Left ventricle myocardium inferior (tissue), 1 donor: ENCODE data around the gene TBC1D32. TPM values are rescaled to one million over a fixed set of nuclear protein-coding genes. Genes with fewer than 3 reads are reported as not detected.

Experiments used
- DNase-seq: peaks from one replicate; pipeline ENCODE4 v3.0.0-alpha.2; 2020
- H3K27ac ChIP-seq: fragments of 200-600 bp; replicated peaks from 2 replicates; pipeline ENCODE4 v1.8.0; 2021
- H3K27me3 ChIP-seq: fragments of 200-600 bp; 2 replicates; pipeline ENCODE4 v1.8.0; 2021; ENCODE audit warnings: low read depth
- H3K36me3 ChIP-seq: fragments of 200-600 bp; 2 replicates; pipeline ENCODE4 v1.8.0; 2021
- H3K4me1 ChIP-seq: fragments of 200-600 bp; 2 replicates; pipeline ENCODE4 v1.8.0; 2021
- H3K4me3 ChIP-seq: fragments of 200-600 bp; 2 replicates; pipeline ENCODE4 v1.8.0; 2021; ENCODE audit warnings: mild to moderate bottlenecking, moderate library complexity
- H3K9me3 ChIP-seq: fragments of 200-600 bp; replicated peaks from 2 replicates; pipeline ENCODE4 v1.8.0; 2021
- intact Hi-C: fragments of 100-400 bp; cut with micrococcal nuclease; formaldehyde crosslinking; loops from one replicate; pipeline ENCODE4 v1.11.0; 2022
- total RNA-seq: library from RNA; stranded (reverse); fragmentation: NEBNext Ultra II Directional; extraction: Animal tissue kit (Norgen Biotek cat#: 25700); gene quantifications from one replicate; pipeline ENCODE4 v1.2.1, GENCODE V29; 2021
- TF ChIP-seq, protein P1 (sequence below): fragments of 200-600 bp; IDR thresholded peaks from 2 replicates; pipeline ENCODE4 v1.8.0; 2021; ENCODE audit warnings: antibody characterized with exemption, mild to moderate bottlenecking, borderline replicate concordance
- donor health status: DM: no; HTN: yes; CAD: no; lungs with severe emphysema.

TBC1D32 gene
- total RNA-seq, 1 donor from 2014 or later = 3.5 TPM

DNA sequence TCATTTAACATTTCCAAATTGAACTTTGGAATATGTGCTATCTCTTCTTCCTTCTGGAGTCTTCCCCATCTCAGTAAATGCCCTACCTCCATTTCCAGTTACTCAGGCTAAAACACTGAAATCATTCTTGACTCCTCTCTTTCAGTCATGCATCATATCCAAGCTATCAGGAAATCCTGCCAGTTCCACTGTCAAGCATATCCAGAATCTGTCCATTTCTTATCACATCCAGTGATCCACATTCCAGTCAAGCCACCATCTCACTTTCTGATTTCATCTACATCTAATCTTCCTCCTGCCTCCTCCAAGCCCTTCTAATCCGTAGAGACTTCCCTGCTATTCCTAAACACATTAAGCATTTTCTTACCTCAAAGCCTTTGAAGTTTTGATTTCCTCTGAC lies 15.3 kb upstream of the TBC1D32 start:
- Histone ChIP-seq H3K36me3 (no peaks in the 10 kb centered on the region), H3K4me1 (no peaks in the 10 kb centered on the region), H3K4me3 (no peak overlapping the region), H3K9me3 (no peaks in the 10 kb centered on the region), H3K27ac (no peak overlapping the region), H3K27me3 (peaks cover 16% of the 10 kb centered on the region)
- DNase-seq = no peak
- intact Hi-C loops = no loop called here
- TF ChIP-seq, protein P1, sequence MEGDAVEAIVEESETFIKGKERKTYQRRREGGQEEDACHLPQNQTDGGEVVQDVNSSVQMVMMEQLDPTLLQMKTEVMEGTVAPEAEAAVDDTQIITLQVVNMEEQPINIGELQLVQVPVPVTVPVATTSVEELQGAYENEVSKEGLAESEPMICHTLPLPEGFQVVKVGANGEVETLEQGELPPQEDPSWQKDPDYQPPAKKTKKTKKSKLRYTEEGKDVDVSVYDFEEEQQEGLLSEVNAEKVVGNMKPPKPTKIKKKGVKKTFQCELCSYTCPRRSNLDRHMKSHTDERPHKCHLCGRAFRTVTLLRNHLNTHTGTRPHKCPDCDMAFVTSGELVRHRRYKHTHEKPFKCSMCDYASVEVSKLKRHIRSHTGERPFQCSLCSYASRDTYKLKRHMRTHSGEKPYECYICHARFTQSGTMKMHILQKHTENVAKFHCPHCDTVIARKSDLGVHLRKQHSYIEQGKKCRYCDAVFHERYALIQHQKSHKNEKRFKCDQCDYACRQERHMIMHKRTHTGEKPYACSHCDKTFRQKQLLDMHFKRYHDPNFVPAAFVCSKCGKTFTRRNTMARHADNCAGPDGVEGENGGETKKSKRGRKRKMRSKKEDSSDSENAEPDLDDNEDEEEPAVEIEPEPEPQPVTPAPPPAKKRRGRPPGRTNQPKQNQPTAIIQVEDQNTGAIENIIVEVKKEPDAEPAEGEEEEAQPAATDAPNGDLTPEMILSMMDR = no peak

DNA sequence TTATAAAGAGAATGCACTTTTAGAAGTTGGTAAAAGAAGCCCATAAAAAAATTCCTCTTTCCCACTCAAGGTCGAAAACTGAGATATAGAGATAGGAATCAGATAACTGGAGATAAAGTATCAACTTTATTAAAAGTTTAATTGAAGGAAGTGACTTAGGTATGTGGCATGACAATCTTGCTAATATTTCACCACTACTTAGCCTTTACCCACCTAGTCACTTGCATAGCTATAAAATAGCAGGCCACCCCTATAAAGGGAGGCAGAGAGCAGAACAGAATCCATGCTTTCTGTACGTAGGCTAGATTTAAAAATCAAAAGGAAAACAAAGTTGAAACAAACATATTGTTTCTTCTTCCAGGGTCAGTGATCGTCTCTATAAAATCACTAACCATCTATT lies 13.2 kb upstream of the TBC1D32 start:
- Histone ChIP-seq H3K36me3 (no peaks in the 10 kb centered on the region), H3K27me3 (peaks cover 5% of the 10 kb centered on the region), H3K27ac (no peak overlapping the region), H3K9me3 (no peaks in the 10 kb centered on the region), H3K4me1 (no peaks in the 10 kb centered on the region), H3K4me3 (no peak overlapping the region)
- no peak for DNase-seq
- intact Hi-C loops = no loop called here
- TF ChIP-seq, protein P1 = no peak

DNA sequence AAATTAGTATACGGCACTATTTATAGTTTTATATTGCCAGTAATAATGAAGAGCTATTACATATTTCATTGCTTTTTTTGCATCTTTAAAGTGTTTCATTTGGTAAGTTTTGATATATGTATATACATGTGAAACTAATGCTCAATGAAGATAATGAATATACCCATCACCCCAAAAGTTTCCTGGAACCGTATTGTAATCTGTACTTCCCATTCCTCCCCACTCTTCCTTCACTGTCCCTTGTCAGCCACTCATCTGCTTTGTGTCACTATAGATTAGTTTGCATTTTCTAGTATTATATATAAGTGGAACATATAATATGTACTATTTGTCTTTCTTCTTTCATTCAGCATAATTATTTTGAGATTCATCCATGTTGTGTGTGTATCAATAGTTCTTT lies 10.3 kb upstream of the TBC1D32 start:
- intact Hi-C loops = no loop called here
- no peak overlapping the region for H3K4me3 ChIP-seq
- H3K27me3 ChIP-seq = no peaks in the 10 kb centered on the region
- H3K9me3 ChIP-seq = no peaks in the 10 kb centered on the region
- H3K27ac ChIP-seq = no peak overlapping the region
- no peaks in the 10 kb centered on the region for H3K36me3 ChIP-seq
- no peaks in the 10 kb centered on the region for H3K4me1 ChIP-seq
- TF ChIP-seq, protein P1 = no peak
- DNase-seq = no peak

DNA sequence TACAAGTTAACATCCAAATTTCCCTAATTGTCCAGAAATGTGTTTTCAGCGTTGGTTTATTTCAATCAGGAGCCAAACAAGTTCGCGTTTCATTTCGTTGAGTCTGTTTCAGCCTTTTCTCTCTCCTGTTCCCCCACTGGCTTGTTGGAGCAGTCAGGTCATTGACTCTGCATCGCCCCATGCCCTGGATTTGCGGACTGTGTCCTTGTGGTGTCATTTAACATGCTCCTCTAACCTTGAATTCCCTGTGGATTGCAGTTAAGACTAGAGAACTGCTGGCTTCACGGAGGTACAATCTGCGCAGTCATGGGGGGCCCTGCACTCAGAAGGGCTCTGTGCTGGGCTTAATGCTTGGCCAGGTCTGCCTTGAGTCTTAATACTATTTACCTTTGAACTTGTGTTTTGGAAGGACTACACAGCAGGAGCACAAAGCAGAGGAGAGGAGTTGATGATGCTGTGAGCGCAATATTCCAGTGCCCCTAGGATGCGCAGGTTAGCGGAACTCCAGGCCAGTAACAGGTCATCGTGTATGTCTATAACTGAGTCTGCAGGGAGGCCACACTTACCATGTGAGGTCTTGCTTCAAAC lies 5.5 kb upstream of the TBC1D32 start:
- DNase-seq = no peak
- TF ChIP-seq, protein P1 = no peak
- intact Hi-C loops = no loop called here

DNA sequence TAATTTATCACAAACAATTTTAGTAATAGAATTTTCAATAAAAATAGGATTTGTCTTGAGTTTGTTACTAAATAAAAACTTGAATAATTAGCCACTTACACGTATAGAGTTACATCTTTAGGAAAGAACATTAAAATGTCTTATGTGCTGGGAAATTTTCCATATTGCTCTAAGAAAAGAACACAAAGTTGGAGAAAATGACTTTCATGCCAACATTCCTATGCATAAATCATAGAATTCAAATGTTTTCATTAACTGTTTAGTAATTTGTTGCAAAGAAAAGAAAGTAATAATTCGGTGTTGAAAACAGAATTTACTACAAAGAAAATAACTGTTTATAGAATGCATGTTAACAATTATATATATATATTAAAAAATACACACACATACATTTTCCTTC lies 4.7 kb upstream of the TBC1D32 start:
- H3K9me3 ChIP-seq = no peaks in the 10 kb centered on the region
- H3K4me1 ChIP-seq = peaks cover 8% of the 10 kb centered on the region
- H3K4me3 ChIP-seq = no peak overlapping the region
- DNase-seq = no peak
- TF ChIP-seq, protein P1 = no peak
- H3K27me3 ChIP-seq = no peaks in the 10 kb centered on the region
- no peaks in the 10 kb centered on the region for H3K36me3 ChIP-seq
- no peak overlapping the region for H3K27ac ChIP-seq
- intact Hi-C loops = no loop called here

More for the DNA sequence above, 5.5 kb upstream of the TBC1D32 start:
- Histone ChIP-seq H3K36me3 (no peaks in the 10 kb centered on the region), H3K27ac (no peak overlapping the region), H3K4me1 (peaks cover 5% of the 10 kb centered on the region), H3K27me3 (no peaks in the 10 kb centered on the region), H3K9me3 (no peaks in the 10 kb centered on the region), H3K4me3 (no peak overlapping the region)
